Kasumi-1 (cell line): ENCODE data around the gene KRTAP5-9.
"Not testable (repeated sequence)": the region's sequence is repeated elsewhere in the genome, so short reads cannot be mapped to it uniquely, and the experiment has no call there.

Experiments
- DNase-seq, 2 experiments: peaks; one replicate each; lab custom pipeline; 2025; lab: John Stamatoyannopoulos, UW

KRTAP5-9 gene

GRCh38 chr11:71534711-71535608 is 13.3 kb upstream of the KRTAP5-9 start:
- DNase-seq = not testable (repeated sequence)

GRCh38 chr11:71535825-71536224 is 12.4 kb upstream of the KRTAP5-9 start:
- DNase-seq = no peak

DNA sequence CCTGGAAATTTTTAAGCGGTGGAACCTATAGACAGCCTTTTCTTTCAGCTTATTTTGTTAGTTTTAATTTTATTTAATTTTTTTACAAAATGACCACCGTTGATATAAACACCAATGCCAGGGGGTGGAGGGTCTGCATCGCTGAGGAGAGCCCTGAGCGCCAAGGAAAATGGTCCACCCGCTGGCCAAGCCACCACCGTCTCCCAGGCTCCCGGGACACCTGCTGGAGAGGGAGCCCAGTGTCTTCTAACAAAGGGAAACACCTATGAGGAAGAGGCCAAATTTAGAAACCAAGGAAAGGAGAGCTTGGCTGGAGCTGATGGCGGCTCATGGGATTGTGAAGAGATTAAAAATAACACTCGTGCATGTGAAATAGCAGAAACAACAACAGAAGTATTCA is 10.7 kb upstream of the KRTAP5-9 start:
- DNase-seq = no peak

GRCh38 chr11:71537977-71538665 is 10.1 kb upstream of the KRTAP5-9 start, which contains the start of gene KRTAP5-8:
KRTAP5-8 (plus strand) TSS chr11:71538025; CDS start chr11:71538056, 31 bp downstream.
- DNase-seq = not testable (repeated sequence)

DNA sequence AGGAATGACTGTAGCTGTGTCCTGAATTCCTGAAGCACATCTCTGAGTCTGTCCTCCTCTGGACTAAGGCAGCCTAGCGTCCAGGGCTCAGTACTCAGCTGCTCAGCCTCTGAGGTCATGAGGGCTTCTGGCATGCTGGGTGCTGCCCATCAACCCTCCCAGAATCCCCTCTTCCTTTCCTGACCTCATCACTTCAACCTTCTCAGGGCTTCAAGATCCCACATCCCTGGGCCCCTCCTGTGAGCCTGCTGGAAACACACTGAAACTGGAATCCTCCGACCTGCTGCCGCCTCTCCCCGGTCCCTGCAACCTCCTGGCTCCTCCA is 9.6 kb upstream of the KRTAP5-9 start:
- no peak for DNase-seq

GRCh38 chr11:71539017-71539416 is 9.2 kb upstream of the KRTAP5-9 start:
- no peak for DNase-seq

DNA sequence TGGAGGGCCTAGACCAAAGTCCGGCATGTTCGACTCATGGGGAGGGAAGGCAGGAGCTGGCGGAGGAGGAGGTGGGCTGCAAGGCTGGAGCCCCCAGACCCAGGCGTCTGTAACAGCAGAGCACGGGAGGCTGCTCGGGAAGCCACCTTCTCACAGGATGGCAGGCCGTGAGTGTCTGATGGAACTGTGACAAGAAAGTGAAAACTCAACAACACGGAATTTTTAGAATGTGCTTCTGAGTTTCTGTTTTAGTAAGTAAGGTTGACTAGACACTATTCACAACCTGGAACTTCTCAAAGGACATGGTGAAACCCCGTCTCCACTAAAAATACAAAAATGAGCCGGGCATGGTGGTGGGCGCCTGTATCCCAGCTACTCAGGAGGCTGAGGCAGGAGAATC is 8.2 kb upstream of the KRTAP5-9 start:
- not testable (repeated sequence) for DNase-seq

- DNase-seq = not testable (repeated sequence)
Measured at GRCh38 chr11:71540521-71541304, 7.5 kb upstream of the KRTAP5-9 start.

- DNase-seq = no peak
Measured at GRCh38 chr11:71542382-71542781, 5.8 kb upstream of the KRTAP5-9 start.

GRCh38 chr11:71542879-71543777 is 5.1 kb upstream of the KRTAP5-9 start:
- no peak for DNase-seq

GRCh38 chr11:71543866-71544265 is 4.4 kb upstream of the KRTAP5-9 start:
- peak; percentile 76 to 84 for DNase-seq

DNA sequence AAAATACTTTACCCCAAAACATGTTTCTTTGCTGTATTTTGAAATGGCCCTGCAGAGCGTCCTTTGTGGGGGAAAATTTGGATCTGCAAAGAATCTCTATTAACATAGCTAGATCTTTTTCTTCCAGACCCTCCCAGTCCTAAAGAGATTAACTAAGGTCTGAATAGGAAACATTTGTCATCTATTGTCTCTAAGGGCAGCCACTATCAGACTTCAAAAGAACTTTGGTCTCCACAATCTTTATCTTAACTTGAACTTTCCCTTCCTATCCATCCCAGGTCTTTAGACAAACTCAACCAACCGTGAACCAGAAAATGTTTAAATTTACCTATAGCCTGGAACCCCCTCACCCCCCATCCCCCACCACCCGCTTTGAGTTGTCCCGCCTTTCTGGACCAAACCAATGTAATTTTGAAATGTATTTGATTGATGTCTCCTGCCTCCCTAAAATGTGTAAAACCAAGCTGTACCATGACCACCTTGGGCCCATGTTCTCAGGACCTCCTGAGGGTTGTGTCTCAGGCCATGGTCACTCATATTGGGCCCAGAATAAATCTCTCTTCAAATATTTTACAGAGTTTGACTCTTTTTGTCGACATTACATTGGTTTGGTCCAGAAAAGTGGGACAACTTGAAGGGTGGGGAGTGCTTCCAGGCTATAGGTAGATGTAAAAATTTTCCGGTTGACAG is 3.5 kb upstream of the KRTAP5-9 start:
- no peak for DNase-seq

DNA sequence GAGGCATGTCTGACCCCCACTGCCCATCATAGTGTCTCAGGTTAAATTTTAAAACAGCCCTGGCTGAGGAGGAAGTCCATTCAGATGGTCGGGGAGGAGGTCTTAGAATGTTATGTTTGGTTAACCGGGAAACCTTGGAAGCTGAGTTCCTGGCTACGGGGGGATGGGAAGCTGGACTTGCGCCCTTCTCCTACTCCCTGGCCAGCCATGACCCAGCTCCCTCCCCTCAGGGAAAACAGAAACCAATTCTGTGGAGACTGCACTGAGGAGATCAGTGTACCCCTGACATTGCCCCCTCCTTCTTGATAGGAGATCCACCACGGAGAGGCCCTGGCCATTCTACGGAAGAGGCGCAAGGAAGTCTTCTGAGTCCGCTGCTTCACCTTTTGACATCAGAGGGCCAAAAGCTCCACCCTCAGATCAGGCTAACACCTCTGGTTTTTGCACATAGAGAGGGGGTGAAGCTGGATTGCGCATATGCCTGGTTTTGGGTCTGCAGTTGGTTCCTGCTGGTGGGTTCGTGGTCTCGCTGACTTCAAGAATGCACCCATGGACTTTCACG is 2.7 kb upstream of the KRTAP5-9 start:
- DNase-seq = no peak

GRCh38 chr11:71548716-71549151 is 514 bp downstream of the KRTAP5-9 start:
- DNase-seq = peak; percentile 16 to 24

DNA sequence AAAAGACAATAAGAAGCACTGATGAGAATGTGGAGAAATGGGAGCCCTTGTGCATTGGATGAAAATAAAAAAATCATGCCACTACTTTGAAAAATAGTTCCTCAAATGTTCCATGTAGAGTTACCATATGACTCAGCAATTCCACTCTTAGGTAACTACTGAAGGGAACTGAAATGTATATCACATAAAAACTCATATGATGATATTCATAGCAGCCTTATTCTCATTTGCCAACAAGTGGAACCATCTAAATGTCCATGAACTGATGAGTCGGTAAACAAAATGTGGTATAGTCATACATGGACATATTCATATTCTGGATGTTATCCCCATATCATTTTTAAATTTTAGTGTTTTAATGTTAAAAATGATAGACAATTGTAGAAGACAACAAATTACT is 3.5 kb downstream of the KRTAP5-9 start:
- peak in 1 of 2 experiments; percentile 12 for DNase-seq

DNA sequence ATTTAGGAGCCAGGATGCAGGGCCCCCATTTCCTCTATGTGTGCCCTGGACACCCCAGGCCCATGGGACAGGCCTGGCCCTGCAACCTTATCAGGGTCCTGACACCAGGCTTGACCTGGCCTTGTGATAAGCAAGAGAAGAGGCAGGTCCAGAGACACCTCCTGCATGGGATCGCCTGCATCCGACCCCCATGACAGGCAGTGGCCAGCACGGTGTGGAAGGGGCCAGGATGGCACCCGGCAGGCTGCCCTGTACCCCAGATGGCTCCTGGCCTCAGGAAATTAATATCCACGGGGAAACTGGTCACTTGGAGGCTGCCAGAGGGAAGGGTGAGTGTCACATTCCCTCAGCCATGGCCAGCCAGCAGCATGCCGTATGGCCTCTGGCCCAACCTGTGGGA is 6.8 kb downstream of the KRTAP5-9 start:
- no peak for DNase-seq

DNA sequence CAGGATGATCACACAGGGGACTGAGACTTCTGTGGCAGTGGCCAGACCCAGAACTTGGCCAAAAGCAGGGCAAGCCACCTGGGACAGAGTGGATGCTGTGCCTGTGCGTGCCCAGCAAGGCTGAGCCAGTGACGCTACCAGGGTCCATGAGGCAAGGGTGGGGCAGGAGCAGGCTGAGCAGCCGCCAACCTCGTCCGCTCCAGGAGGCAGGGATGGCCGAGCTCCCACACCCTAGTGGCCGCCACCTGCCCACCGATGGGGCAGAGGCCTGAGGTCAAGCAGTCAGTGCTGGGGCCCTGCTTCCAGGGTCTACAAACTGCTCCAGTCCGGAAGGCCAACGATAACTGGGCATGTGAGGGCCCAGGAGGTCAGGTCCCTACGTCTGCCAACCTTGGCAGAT is 7.3 kb downstream of the KRTAP5-9 start:
- no peak for DNase-seq

DNA sequence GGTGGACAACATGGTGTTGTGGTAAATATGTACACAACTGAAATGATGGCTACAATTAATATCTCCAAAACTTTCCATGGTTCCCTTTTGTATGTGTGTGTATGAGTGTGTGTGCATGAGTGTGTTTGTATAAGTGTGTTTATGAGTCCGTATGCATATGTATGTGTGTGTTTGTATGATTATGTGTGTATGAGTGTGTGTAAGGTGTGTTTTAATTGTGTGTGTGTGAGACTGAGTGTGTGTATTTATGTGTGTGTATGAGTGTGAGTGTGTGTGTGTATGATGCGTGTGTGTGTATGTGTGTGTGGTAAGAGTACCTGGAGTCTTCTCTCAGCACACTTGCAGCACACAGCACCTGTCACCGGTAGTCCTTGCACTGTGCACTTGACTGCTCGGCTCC is 7.8 kb downstream of the KRTAP5-9 start:
- DNase-seq = no peak

DNA sequence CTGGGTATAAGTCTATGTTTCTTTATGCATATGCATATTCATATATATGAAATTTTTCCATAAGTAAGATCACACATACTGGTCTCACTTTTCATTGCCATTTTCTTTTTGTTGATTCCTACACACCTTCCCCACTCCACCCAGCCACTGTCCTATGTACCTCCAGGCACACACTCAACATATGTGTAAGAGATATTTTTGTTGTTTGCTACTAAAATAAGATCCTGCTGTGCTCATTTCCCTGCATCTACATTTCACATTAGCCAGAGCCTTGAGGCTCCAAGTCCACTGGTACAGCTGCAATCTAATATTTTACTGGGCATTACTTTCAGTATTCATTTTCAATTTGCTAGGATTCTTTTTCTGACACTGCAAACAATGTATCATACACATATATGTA is 9.0 kb downstream of the KRTAP5-9 start:
- no peak for DNase-seq

GRCh38 chr11:71558996-71559395 is 10.8 kb downstream of the KRTAP5-9 start:
- DNase-seq = no peak
